IMR-90 (cell line): ENCODE results near the gene HDHD2. TPM values are rescaled to one million over a fixed set of nuclear protein-coding genes. Genes with fewer than 3 reads are reported as not detected.
"Not testable (repeated sequence)": the region's sequence is repeated elsewhere in the genome, so short reads cannot be mapped to it uniquely, and the experiment has no call there.

Source experiments
- ATAC-seq: fragments of 200-7000 bp; cut with Tn5 transposase; 2 replicates; pipeline ENCODE4 v1.9.1; 2020; ENCODE audit warnings: low read depth, mild to moderate bottlenecking, moderate library complexity
- BruUV-seq: library from RNA; stranded (reverse); fragments of 400-500 nt; replicated peaks from 2 replicates; lab custom pipeline; 2021; lab: Mats Ljungman, UMichigan
- CTCF ChIA-PET: fragments of 300-600 bp; formaldehyde crosslinking; extraction: SDS; loops from one replicate; lab custom pipeline; 2021; ENCODE audit warnings: antibody characterized with exemption; lab: Yijun Ruan, JAX
- POLR2A ChIA-PET: fragments of 300-600 bp; sonication (Branson Sonifier 250); formaldehyde crosslinking; loops from one replicate; lab custom pipeline; 2022; ENCODE audit warnings: antibody characterized with exemption; ENCODE audit not compliant: unreplicated experiment; lab: Charles Lee
- DNase-seq: peaks from one replicate; pipeline ENCODE4 v3.0.0; 2013
- H2AFZ ChIP-seq: replicated peaks from 2 replicates; pipeline ENCODE3; 2013; ENCODE audit warnings: low read length, mild to moderate bottlenecking; ENCODE audit not compliant: poor library complexity
- H2AK5ac ChIP-seq: 2 replicates; pipeline ENCODE4 v1.6.1; 2013; ENCODE audit warnings: low read depth, low read length, inconsistent platforms
- H2AK9ac ChIP-seq: replicated peaks from 2 replicates; pipeline ENCODE3; 2013; ENCODE audit warnings: mild to moderate bottlenecking, low read depth, low read length, moderate library complexity; ENCODE audit not compliant: poor library complexity
- H2BK120ac ChIP-seq: 2 replicates; pipeline ENCODE4 v1.6.1; 2013; ENCODE audit warnings: low read depth, low read length, inconsistent platforms
- H2BK15ac ChIP-seq: 3 replicates; pipeline ENCODE4 v1.6.1; 2013; ENCODE audit warnings: low read depth, low read length, inconsistent platforms
- H2BK20ac ChIP-seq: 2 replicates; pipeline ENCODE4 v1.6.1; 2013; ENCODE audit warnings: low read depth, mild to moderate bottlenecking, inconsistent platforms, low read length, moderate library complexity
- H2BK5ac ChIP-seq: 2 replicates; pipeline ENCODE4 v1.6.1; 2013; ENCODE audit warnings: mild to moderate bottlenecking, low read depth, low read length, inconsistent platforms; ENCODE audit not compliant: poor library complexity, severe bottlenecking
- H3K14ac ChIP-seq: replicated peaks from 2 replicates; pipeline ENCODE4 v1.6.1; 2013; ENCODE audit warnings: low read depth, low read length, inconsistent platforms
- H3K18ac ChIP-seq: 2 replicates; pipeline ENCODE4 v1.6.1; 2013; ENCODE audit warnings: low read depth, low read length, control low read depth
- H3K23ac ChIP-seq: 2 replicates; pipeline ENCODE4 v1.6.1; 2013; ENCODE audit warnings: low read depth, low read length, inconsistent platforms
- H3K27ac ChIP-seq: 2 replicates; pipeline ENCODE4 v1.5.1; 2013; ENCODE audit warnings: mild to moderate bottlenecking, control low read depth, low read length; ENCODE audit not compliant: insufficient read depth
- H3K27me3 ChIP-seq: 2 replicates; pipeline ENCODE4 v1.6.1; 2013; ENCODE audit warnings: low read length; ENCODE audit not compliant: control insufficient read depth, insufficient read depth
- H3K36me3 ChIP-seq: 2 replicates; pipeline ENCODE4 v1.6.1; 2013; ENCODE audit warnings: low read length, mixed read lengths; ENCODE audit not compliant: control insufficient read depth, insufficient read depth
- H3K4ac ChIP-seq: 2 replicates; pipeline ENCODE4 v1.6.1; 2013; ENCODE audit warnings: low read depth, low read length, inconsistent platforms
- H3K4me1 ChIP-seq: 2 replicates; pipeline ENCODE4 v1.6.1; 2013; ENCODE audit warnings: low read length, mixed read lengths; ENCODE audit not compliant: control insufficient read depth, insufficient read depth
- H3K4me2 ChIP-seq: 2 replicates; pipeline ENCODE4 v1.6.1; 2013; ENCODE audit warnings: low read depth, mild to moderate bottlenecking, control low read depth, low read length, moderate library complexity
- H3K4me3 ChIP-seq: 2 replicates; pipeline ENCODE4 v1.5.1; 2013; ENCODE audit warnings: low read depth, mild to moderate bottlenecking, control low read depth, low read length, moderate library complexity; ENCODE audit not compliant: insufficient read depth
- H3K56ac ChIP-seq: 2 replicates; pipeline ENCODE4 v1.6.1; 2013; ENCODE audit warnings: low read length, inconsistent platforms; ENCODE audit not compliant: insufficient read depth; ENCODE audit errors: extremely low read depth
- H3K79me1 ChIP-seq, 2 experiments: 2 replicates each; pipeline ENCODE4 v1.6.1; 2013; ENCODE audit warnings: low read length in 2 of 2, inconsistent platforms in 1 of 2, low read depth in 1 of 2
- H3K9ac ChIP-seq: 2 replicates; pipeline ENCODE4 v1.6.1; 2013; ENCODE audit warnings: low read depth, low read length, control low read depth
- H3K9me1 ChIP-seq: 2 replicates; pipeline ENCODE4 v1.6.1; 2013; ENCODE audit warnings: low read length, inconsistent platforms; ENCODE audit not compliant: insufficient read depth
- H3K9me3 ChIP-seq: 2 replicates; pipeline ENCODE4 v1.6.1; 2013; ENCODE audit warnings: low read length; ENCODE audit not compliant: control insufficient read depth, insufficient read depth
- H4K20me1 ChIP-seq: 2 replicates; pipeline ENCODE4 v1.6.1; 2013; ENCODE audit warnings: low read length, inconsistent platforms; ENCODE audit not compliant: insufficient read depth
- H4K5ac ChIP-seq: 2 replicates; pipeline ENCODE4 v1.6.1; 2013; ENCODE audit warnings: mild to moderate bottlenecking, low read depth, low read length, control low read depth
- H4K8ac ChIP-seq, 2 experiments: 2 replicates each; pipeline ENCODE4 v1.6.1; 2013; ENCODE audit warnings: low read depth in 2 of 2, low read length in 2 of 2, control low read depth in 1 of 2, inconsistent platforms in 1 of 2
- H4K91ac ChIP-seq: 2 replicates; pipeline ENCODE4 v1.6.1; 2013; ENCODE audit warnings: low read depth, low read length, inconsistent platforms; ENCODE audit not compliant: insufficient read depth
- WGBS, 2 experiments: methylation state at CpG; one replicate each; pipeline versions ENCODE4 v1.1.5 to v1.1.7; 2013; ENCODE audit warnings: missing lambda C conversion rate in 2 of 2; ENCODE audit not compliant: insufficient read length in 1 of 2; ENCODE audit errors: extremely low coverage in 2 of 2; 5-methylcytosine and 5-hydroxymethylcytosine counted together
- dilution Hi-C: fragments of 300-500 bp; cut with HindIII; formaldehyde crosslinking; loops from one replicate; pipeline ENCODE4 v1.14.3; 2018; ENCODE audit warnings: low sequenced_read_pairs; ENCODE audit not compliant: unreplicated experiment
- in situ Hi-C: fragments of 300-500 bp; cut with MboI; formaldehyde crosslinking; loops from 3 replicates; pipeline ENCODE4 v1.14.3; 2019; ENCODE audit warnings: low sequenced_read_pairs, inconsistent platforms, mixed read lengths
- intact Hi-C: fragments of 100-400 bp; cut with micrococcal nuclease; formaldehyde crosslinking; loops from 2 replicates; pipeline ENCODE4 v1.10.0; 2022
- polyA plus RNA-seq, 3 experiments: library from polyadenylated mRNA; depleted of rRNA; stranded (reverse); fragments of >200 nt; gene quantifications; 2 replicates each; pipeline ENCODE4 v1.2.3, GENCODE V29; 2012; ENCODE audit warnings: low replicate concordance in 1 of 3
- total RNA-seq: library from RNA; depleted of rRNA; stranded (reverse); fragments of >200 nt; gene quantifications from 2 replicates; pipeline ENCODE4 v1.2.3, GENCODE V29; 2012

The HDHD2 gene
- total and polyA plus RNA-seq, 2 of the 4 experiments (the other 2 are of a cell fraction) = 7.2 to 18.6 TPM

DNA sequence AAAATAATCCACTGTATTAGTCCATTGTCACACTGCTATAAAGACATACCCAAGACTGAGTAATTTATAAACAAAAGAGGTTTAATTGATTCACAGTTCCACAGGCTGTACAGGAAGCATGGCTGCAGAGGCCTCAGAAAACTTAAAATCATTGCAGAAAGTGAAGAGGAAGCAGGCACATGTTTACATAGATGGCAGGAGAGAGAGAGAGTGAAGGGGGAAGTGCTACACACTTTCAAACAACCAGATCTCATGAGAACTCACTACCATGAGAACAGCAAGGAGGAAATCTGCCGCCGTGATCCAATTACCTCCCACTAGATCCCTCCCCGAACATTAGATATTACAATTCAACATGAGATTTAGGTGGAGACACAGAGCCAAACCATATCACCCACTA is 45.7 kb upstream of the HDHD2 start:
- H2AFZ ChIP-seq, H3K14ac ChIP-seq, H3K56ac ChIP-seq, H3K27me3 ChIP-seq, H2BK5ac ChIP-seq, H4K91ac ChIP-seq, dilution Hi-C loops, H2BK15ac ChIP-seq, H3K4ac ChIP-seq, intact Hi-C loops, H3K4me1 ChIP-seq, H2BK120ac ChIP-seq, ATAC-seq, H3K9me1 ChIP-seq, in situ Hi-C loops, H3K9me3 ChIP-seq, H3K36me3 ChIP-seq, H3K4me3 ChIP-seq, POLR2A ChIA-PET, H2AK9ac ChIP-seq, BruUV-seq, H4K5ac ChIP-seq, H3K79me1 ChIP-seq, H2AK5ac ChIP-seq, H3K27ac ChIP-seq, H3K23ac ChIP-seq, H3K9ac ChIP-seq, H3K18ac ChIP-seq, H3K4me2 ChIP-seq, DNase-seq, H4K20me1 ChIP-seq, H4K8ac ChIP-seq, H2BK20ac ChIP-seq: not testable (repeated sequence)
- CTCF ChIA-PET = interaction anchor here (1.0 kb wide), 1 partner anchor 9 kb away, joined by 4 read pairs; no protein-coding TSS in a partner anchor
- no CpG with 5 or more reads among the region's 3 CpGs for WGBS, 2 experiments
